Measurements from ENCODE around the gene PSMD1. TPM values are rescaled to one million over a fixed set of nuclear protein-coding genes. Genes with fewer than 3 reads are reported as not detected.

Gene PSMD1
- total RNA-seq, 1 donor from 2014 or later = 132 TPM

GRCh38 chr2:231129216-231129615 is 72.5 kb downstream of the PSMD1 start:
- Histone ChIP-seq H4K20me1 (ENCODE audit: low read depth) (peaks cover under 1% of the 10 kb centered on the region), H3K27ac (no peak overlapping the region), H3K4me1 (peaks cover 7% of the 10 kb centered on the region), H3K79me2 (ENCODE audit: low read depth) (no peaks in the 10 kb centered on the region), H3K9ac (no peak overlapping the region), H3F3A (ENCODE audit: low read depth) (peaks cover 7% of the 10 kb centered on the region), H3K27me3 (no peaks in the 10 kb centered on the region), H3K4me2 (no peak overlapping the region), H2AFZ (replicated peaks) (no peak overlapping the region), H3K9me3 (ENCODE audit: low read depth) (no peaks in the 10 kb centered on the region), H3K36me3 (no peaks in the 10 kb centered on the region), H3K4me3 (no peak overlapping the region)
- DNase-seq (ENCODE audit: low spot score) = no peak
- Mint-ChIP-seq H3K4me1 (peaks cover 4% of the 10 kb centered on the region), H3K36me3 (peaks cover 2% of the 10 kb centered on the region), H3K27me3 (ENCODE audit: insufficient read depth, low read depth) (no peaks in the 10 kb centered on the region), H3K4me3 (no peak overlapping the region), H3K9me3 (no peaks in the 10 kb centered on the region), H3K27ac (no peak overlapping the region)
- TF ChIP-seq CTCF (IDR thresholded peaks at IDR 0.05) (no peak), EZH2phosphoT487 (IDR thresholded peaks at IDR 0.05) (no peak), EZH2 (IDR thresholded peaks at IDR 0.05) (no peak)

GRCh38 chr2:231130336-231131056 is 73.8 kb downstream of the PSMD1 start:
- no peak overlapping the region for H3K4me3 ChIP-seq
- H3K9me3 ChIP-seq (ENCODE audit: low read depth) = no peaks in the 10 kb centered on the region
- H2AFZ ChIP-seq (replicated peaks) = no peak overlapping the region
- Mint-ChIP-seq H3K4me3 (no peak overlapping the region), H3K36me3 (peaks cover 2% of the 10 kb centered on the region), H3K4me1 (no peaks in the 10 kb centered on the region), H3K27me3 (ENCODE audit: insufficient read depth, low read depth) (no peaks in the 10 kb centered on the region), H3K9me3 (no peaks in the 10 kb centered on the region), H3K27ac (no peak overlapping the region)
- H3K79me2 ChIP-seq (ENCODE audit: low read depth) = no peaks in the 10 kb centered on the region
- H3K27me3 ChIP-seq = no peaks in the 10 kb centered on the region
- TF ChIP-seq EZH2phosphoT487 (IDR thresholded peaks at IDR 0.05) (no peak), CTCF (IDR thresholded peaks at IDR 0.05) (no peak), EZH2 (IDR thresholded peaks at IDR 0.05) (no peak)
- H3K4me1 ChIP-seq = no peaks in the 10 kb centered on the region
- H3K27ac ChIP-seq = no peak overlapping the region
- H3F3A ChIP-seq (ENCODE audit: low read depth) = peaks cover 8% of the 10 kb centered on the region
- H3K9ac ChIP-seq = no peak overlapping the region
- H4K20me1 ChIP-seq (ENCODE audit: low read depth) = no peaks in the 10 kb centered on the region
- H3K4me2 ChIP-seq = no peak overlapping the region
- no peak for DNase-seq (ENCODE audit: low spot score)
- H3K36me3 ChIP-seq = no peaks in the 10 kb centered on the region

- TF ChIP-seq EZH2phosphoT487 (IDR thresholded peaks at IDR 0.05) (no peak), CTCF (IDR thresholded peaks at IDR 0.05) (no peak), EZH2 (IDR thresholded peaks at IDR 0.05) (no peak)
- no peak overlapping the region for H3K4me3 ChIP-seq
- Mint-ChIP-seq H3K9me3 (no peaks in the 10 kb centered on the region), H3K36me3 (no peaks in the 10 kb centered on the region), H3K4me1 (no peaks in the 10 kb centered on the region), H3K4me3 (no peak overlapping the region), H3K27me3 (ENCODE audit: insufficient read depth, low read depth) (no peaks in the 10 kb centered on the region), H3K27ac (no peak overlapping the region)
- no peaks in the 10 kb centered on the region for H3K79me2 ChIP-seq (ENCODE audit: low read depth)
- H3K9me3 ChIP-seq (ENCODE audit: low read depth) = no peaks in the 10 kb centered on the region
- H4K20me1 ChIP-seq (ENCODE audit: low read depth) = no peaks in the 10 kb centered on the region
- no peak for DNase-seq (ENCODE audit: low spot score)
- H3K36me3 ChIP-seq = no peaks in the 10 kb centered on the region
- H2AFZ ChIP-seq (replicated peaks) = no peak overlapping the region
- H3K27me3 ChIP-seq = no peaks in the 10 kb centered on the region
- no peak overlapping the region for H3K9ac ChIP-seq
- no peaks in the 10 kb centered on the region for H3K4me1 ChIP-seq
- H3K27ac ChIP-seq = no peak overlapping the region
- no peak overlapping the region for H3K4me2 ChIP-seq
- H3F3A ChIP-seq (ENCODE audit: low read depth) = peaks cover 13% of the 10 kb centered on the region
Measured at GRCh38 chr2:231132129-231132528, 75.5 kb downstream of the PSMD1 start.

Measured in neural progenitor cell (in vitro differentiated cells).